ENCODE data around the gene TCF25.

The TCF25 gene

GRCh38 chr16:89890200-89890599, 16.8 kb downstream of the TCF25 start:
- H3K27ac ChIP-seq (ENCODE audit: low read length) = no peak overlapping the region
- peaks cover 39 to 77% of the 10 kb centered on the region in 2 donors for H3K36me3 ChIP-seq (ENCODE audit: control insufficient read depth in 1 of 2, insufficient read depth in 2 of 2, low read length in 2 of 2)
- H3K4me1 ChIP-seq (ENCODE audit: control insufficient read depth in 1 of 2, insufficient read depth in 2 of 2, low read length in 2 of 2) = peaks cover 0 to 6% of the 10 kb centered on the region in 2 donors
- H3K9me3 ChIP-seq (ENCODE audit: control insufficient read depth in 1 of 2, low read length in 2 of 2) = no peaks in the 10 kb centered on the region
- H3K27me3 ChIP-seq (ENCODE audit: low read depth, low read length) = no peaks in the 10 kb centered on the region
- H3K4me3 ChIP-seq (ENCODE audit: low read depth in 1 of 2, low read length in 2 of 2) = no peak overlapping the region

- Histone ChIP-seq H3K27ac (ENCODE audit: low read length) (no peak overlapping the region), H3K36me3 (ENCODE audit: control insufficient read depth in 1 of 2, insufficient read depth in 2 of 2, low read length in 2 of 2) (peaks cover 43 to 81% of the 10 kb centered on the region in 2 donors), H3K4me1 (ENCODE audit: control insufficient read depth in 1 of 2, insufficient read depth in 2 of 2, low read length in 2 of 2) (peaks cover 0 to 6% of the 10 kb centered on the region in 2 donors)
Measured at GRCh38 chr16:89890886-89891657, 17.7 kb downstream of the TCF25 start.

GRCh38 chr16:89892055-89892630, 18.8 kb downstream of the TCF25 start:
- no peak overlapping the region for H3K4me3 ChIP-seq (ENCODE audit: low read depth in 1 of 2, low read length in 2 of 2)
- H3K27me3 ChIP-seq (ENCODE audit: low read depth, low read length) = no peaks in the 10 kb centered on the region
- H3K9me3 ChIP-seq (ENCODE audit: control insufficient read depth in 1 of 2, low read length in 2 of 2) = no peaks in the 10 kb centered on the region
- peaks cover 0 to 6% of the 10 kb centered on the region in 2 donors for H3K4me1 ChIP-seq (ENCODE audit: control insufficient read depth in 1 of 2, insufficient read depth in 2 of 2, low read length in 2 of 2)
- peaks cover 43 to 83% of the 10 kb centered on the region in 2 donors for H3K36me3 ChIP-seq (ENCODE audit: control insufficient read depth in 1 of 2, insufficient read depth in 2 of 2, low read length in 2 of 2)
- no peak overlapping the region for H3K27ac ChIP-seq (ENCODE audit: low read length)

More at GRCh38 chr16:89890886-89891657, 17.7 kb downstream of the TCF25 start:
- H3K4me3 ChIP-seq (ENCODE audit: low read depth in 1 of 2, low read length in 2 of 2) = no peak overlapping the region
- H3K9me3 ChIP-seq (ENCODE audit: control insufficient read depth in 1 of 2, low read length in 2 of 2) = no peaks in the 10 kb centered on the region
- no peaks in the 10 kb centered on the region for H3K27me3 ChIP-seq (ENCODE audit: low read depth, low read length)

- Histone ChIP-seq H3K27me3 (ENCODE audit: low read depth, low read length) (no peaks in the 10 kb centered on the region), H3K4me3 (ENCODE audit: low read depth in 1 of 2, low read length in 2 of 2) (no peak overlapping the region), H3K27ac (ENCODE audit: low read length) (no peak overlapping the region), H3K4me1 (ENCODE audit: control insufficient read depth in 1 of 2, insufficient read depth in 2 of 2, low read length in 2 of 2) (peaks cover 0 to 6% of the 10 kb centered on the region in 2 donors), H3K36me3 (ENCODE audit: control insufficient read depth in 1 of 2, insufficient read depth in 2 of 2, low read length in 2 of 2) (peaks cover 42 to 81% of the 10 kb centered on the region in 2 donors), H3K9me3 (ENCODE audit: control insufficient read depth in 1 of 2, low read length in 2 of 2) (no peaks in the 10 kb centered on the region)
Measured at GRCh38 chr16:89892635-89893034, 19.2 kb downstream of the TCF25 start.

GRCh38 chr16:89893642-89894548, 20.5 kb downstream of the TCF25 start:
- no peaks in the 10 kb centered on the region for H3K27me3 ChIP-seq (ENCODE audit: low read depth, low read length)
- no peak overlapping the region for H3K4me3 ChIP-seq (ENCODE audit: low read depth in 1 of 2, low read length in 2 of 2)
- peaks cover 0 to 6% of the 10 kb centered on the region in 2 donors for H3K4me1 ChIP-seq (ENCODE audit: control insufficient read depth in 1 of 2, insufficient read depth in 2 of 2, low read length in 2 of 2)
- no peak overlapping the region for H3K27ac ChIP-seq (ENCODE audit: low read length)
- peaks cover 44 to 82% of the 10 kb centered on the region in 2 donors for H3K36me3 ChIP-seq (ENCODE audit: control insufficient read depth in 1 of 2, insufficient read depth in 2 of 2, low read length in 2 of 2)
- no peaks in the 10 kb centered on the region for H3K9me3 ChIP-seq (ENCODE audit: control insufficient read depth in 1 of 2, low read length in 2 of 2)

- Histone ChIP-seq H3K27ac (ENCODE audit: low read length) (no peak overlapping the region), H3K9me3 (ENCODE audit: control insufficient read depth in 1 of 2, low read length in 2 of 2) (no peaks in the 10 kb centered on the region), H3K4me3 (ENCODE audit: low read depth in 1 of 2, low read length in 2 of 2) (no peak overlapping the region), H3K4me1 (ENCODE audit: control insufficient read depth in 1 of 2, insufficient read depth in 2 of 2, low read length in 2 of 2) (peaks cover 0 to 6% of the 10 kb centered on the region in 2 donors), H3K27me3 (ENCODE audit: low read depth, low read length) (no peaks in the 10 kb centered on the region), H3K36me3 (ENCODE audit: control insufficient read depth in 1 of 2, insufficient read depth in 2 of 2, low read length in 2 of 2) (peaks cover 46 to 93% of the 10 kb centered on the region in 2 donors)
Measured at GRCh38 chr16:89895482-89896250, 22.3 kb downstream of the TCF25 start.

- Histone ChIP-seq H3K36me3 (ENCODE audit: control insufficient read depth in 1 of 2, insufficient read depth in 2 of 2, low read length in 2 of 2) (peaks cover 45 to 85% of the 10 kb centered on the region in 2 donors), H3K4me1 (ENCODE audit: control insufficient read depth in 1 of 2, insufficient read depth in 2 of 2, low read length in 2 of 2) (no peaks in the 10 kb centered on the region), H3K27me3 (ENCODE audit: low read depth, low read length) (no peaks in the 10 kb centered on the region), H3K27ac (ENCODE audit: low read length) (no peak overlapping the region), H3K4me3 (ENCODE audit: low read depth in 1 of 2, low read length in 2 of 2) (no peak overlapping the region), H3K9me3 (ENCODE audit: control insufficient read depth in 1 of 2, low read length in 2 of 2) (no peaks in the 10 kb centered on the region)
Measured at GRCh38 chr16:89897204-89897603, 23.8 kb downstream of the TCF25 start.

- Histone ChIP-seq H3K27me3 (ENCODE audit: low read depth, low read length) (no peaks in the 10 kb centered on the region), H3K9me3 (ENCODE audit: control insufficient read depth in 1 of 2, low read length in 2 of 2) (no peaks in the 10 kb centered on the region), H3K27ac (ENCODE audit: low read length) (no peak overlapping the region), H3K4me3 (ENCODE audit: low read depth in 1 of 2, low read length in 2 of 2) (no peak overlapping the region), H3K4me1 (ENCODE audit: control insufficient read depth in 1 of 2, insufficient read depth in 2 of 2, low read length in 2 of 2) (no peaks in the 10 kb centered on the region), H3K36me3 (ENCODE audit: control insufficient read depth in 1 of 2, insufficient read depth in 2 of 2, low read length in 2 of 2) (peaks cover 34 to 80% of the 10 kb centered on the region in 2 donors)
Measured at GRCh38 chr16:89898201-89898967, 25.0 kb downstream of the TCF25 start.

- no peaks in the 10 kb centered on the region for H3K4me1 ChIP-seq (ENCODE audit: control insufficient read depth in 1 of 2, insufficient read depth in 2 of 2, low read length in 2 of 2)
- H3K36me3 ChIP-seq (ENCODE audit: control insufficient read depth in 1 of 2, insufficient read depth in 2 of 2, low read length in 2 of 2) = peaks cover 34 to 79% of the 10 kb centered on the region in 2 donors
- no peak overlapping the region for H3K4me3 ChIP-seq (ENCODE audit: low read depth in 1 of 2, low read length in 2 of 2)
- H3K9me3 ChIP-seq (ENCODE audit: control insufficient read depth in 1 of 2, low read length in 2 of 2) = no peaks in the 10 kb centered on the region
- no peak overlapping the region for H3K27ac ChIP-seq (ENCODE audit: low read length)
- H3K27me3 ChIP-seq (ENCODE audit: low read depth, low read length) = no peaks in the 10 kb centered on the region
Measured at GRCh38 chr16:89899879-89900481, 26.6 kb downstream of the TCF25 start.

GRCh38 chr16:89900885-89901284, 27.5 kb downstream of the TCF25 start:
- Histone ChIP-seq H3K27ac (ENCODE audit: low read length) (no peak overlapping the region), H3K27me3 (ENCODE audit: low read depth, low read length) (no peaks in the 10 kb centered on the region), H3K4me1 (ENCODE audit: control insufficient read depth in 1 of 2, insufficient read depth in 2 of 2, low read length in 2 of 2) (no peaks in the 10 kb centered on the region), H3K4me3 (ENCODE audit: low read depth in 1 of 2, low read length in 2 of 2) (no peak overlapping the region), H3K36me3 (ENCODE audit: control insufficient read depth in 1 of 2, insufficient read depth in 2 of 2, low read length in 2 of 2) (peaks cover 35 to 78% of the 10 kb centered on the region in 2 donors), H3K9me3 (ENCODE audit: control insufficient read depth in 1 of 2, low read length in 2 of 2) (no peaks in the 10 kb centered on the region)
